Stimulated activated CD4-positive, alpha-beta T cell treated with anti-CD3 and anti-CD28 coated beads, Interleukin-4, amount 100 ng/mL, for 1 hour (primary cell): Measurements from ENCODE around the gene CHMP6.

Source experiments
- DNase-seq: peaks from one replicate; pipeline ENCODE4 v3.0.0-alpha.2; 2020

The CHMP6 gene

GRCh38 chr17:81046132-81046769 is 54.6 kb downstream of the CHMP6 start:
- no peak for DNase-seq

- no peak for DNase-seq
These were observed 55.2 kb downstream of the CHMP6 start for GRCh38 chr17:81046770-81047359.

- no peak for DNase-seq
These were observed 57.3 kb downstream of the CHMP6 start for GRCh38 chr17:81048827-81049371.

- DNase-seq, result no peak
These were observed 57.8 kb downstream of the CHMP6 start for GRCh38 chr17:81049372-81049911.
